MM.1S (cell line): Measurements from ENCODE around the gene PAN3.

Experiments
- EZH2 ChIP-seq: fragments of 300-600 bp; sonication (generic); optimal IDR thresholded peaks from 2 replicates; pipeline ENCODE3; 2017; ENCODE audit warnings: low read depth, mild to moderate bottlenecking, antibody characterized with exemption, low read length, mixed read lengths
- EZH2phosphoT487 ChIP-seq: fragments of 300-600 bp; sonication (generic); IDR thresholded peaks from 2 replicates; pipeline ENCODE4 v1.6.1; 2018; ENCODE audit warnings: antibody characterized with exemption, low read length
- TF ChIP-seq, protein P1 (sequence below): fragments of 300-600 bp; sonication (generic); IDR thresholded peaks from 2 replicates; pipeline ENCODE4 v1.5.1; 2016; ENCODE audit warnings: antibody characterized with exemption, low read length, mixed read lengths

GRCh38 chr13:28231642-28232041 lies 93.3 kb downstream of the PAN3 start:
- TF ChIP-seq, protein P1, sequence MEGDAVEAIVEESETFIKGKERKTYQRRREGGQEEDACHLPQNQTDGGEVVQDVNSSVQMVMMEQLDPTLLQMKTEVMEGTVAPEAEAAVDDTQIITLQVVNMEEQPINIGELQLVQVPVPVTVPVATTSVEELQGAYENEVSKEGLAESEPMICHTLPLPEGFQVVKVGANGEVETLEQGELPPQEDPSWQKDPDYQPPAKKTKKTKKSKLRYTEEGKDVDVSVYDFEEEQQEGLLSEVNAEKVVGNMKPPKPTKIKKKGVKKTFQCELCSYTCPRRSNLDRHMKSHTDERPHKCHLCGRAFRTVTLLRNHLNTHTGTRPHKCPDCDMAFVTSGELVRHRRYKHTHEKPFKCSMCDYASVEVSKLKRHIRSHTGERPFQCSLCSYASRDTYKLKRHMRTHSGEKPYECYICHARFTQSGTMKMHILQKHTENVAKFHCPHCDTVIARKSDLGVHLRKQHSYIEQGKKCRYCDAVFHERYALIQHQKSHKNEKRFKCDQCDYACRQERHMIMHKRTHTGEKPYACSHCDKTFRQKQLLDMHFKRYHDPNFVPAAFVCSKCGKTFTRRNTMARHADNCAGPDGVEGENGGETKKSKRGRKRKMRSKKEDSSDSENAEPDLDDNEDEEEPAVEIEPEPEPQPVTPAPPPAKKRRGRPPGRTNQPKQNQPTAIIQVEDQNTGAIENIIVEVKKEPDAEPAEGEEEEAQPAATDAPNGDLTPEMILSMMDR, result no peak
- TF ChIP-seq EZH2, result no peak
- TF ChIP-seq EZH2phosphoT487, result no peak
